Hepatocyte (in vitro differentiated cells): Measurements from ENCODE around the gene NSUN2.

ENCODE experiments used
- EZH2 ChIP-seq: fragments of 200-600 bp; sonication (generic); IDR thresholded peaks from 2 replicates; pipeline ENCODE4 v1.6.1; 2016; ENCODE audit warnings: antibody characterized with exemption, mild to moderate bottlenecking, borderline replicate concordance
- EZH2phosphoT487 ChIP-seq: fragments of 200-600 bp; sonication (generic); IDR thresholded peaks from one replicate; pipeline ENCODE4 v1.6.1; 2018; ENCODE audit warnings: antibody characterized with exemption, mild to moderate bottlenecking, low read depth, moderate library complexity; ENCODE audit not compliant: unreplicated experiment, severe bottlenecking
- TF ChIP-seq, protein P1 (sequence below): fragments of 200-600 bp; sonication (generic); IDR thresholded peaks from 2 replicates; pipeline ENCODE4 v1.5.1; 2016; ENCODE audit warnings: antibody characterized with exemption, mild to moderate bottlenecking; ENCODE audit not compliant: poor library complexity

DNA sequence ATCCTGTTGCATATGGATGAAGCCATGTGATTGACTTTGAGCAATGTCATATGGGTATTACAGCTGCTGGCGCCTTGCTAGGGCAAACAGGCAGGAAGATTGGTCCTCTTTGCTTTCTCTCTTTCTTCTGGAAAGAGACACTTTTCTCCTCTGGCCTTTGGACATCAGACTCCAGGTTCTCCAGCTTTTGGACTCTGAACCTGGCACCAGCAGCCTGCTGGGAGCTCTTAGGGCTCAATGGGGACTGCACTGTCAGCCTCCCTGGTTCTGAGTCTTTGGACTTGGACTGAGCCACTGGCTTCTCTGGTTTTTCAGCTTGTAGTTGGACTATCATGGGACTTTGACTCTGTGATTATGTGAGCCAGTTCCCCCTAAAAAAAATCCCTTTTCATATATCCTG is 45.5 kb upstream of the NSUN2 start:
- TF ChIP-seq, protein P1, sequence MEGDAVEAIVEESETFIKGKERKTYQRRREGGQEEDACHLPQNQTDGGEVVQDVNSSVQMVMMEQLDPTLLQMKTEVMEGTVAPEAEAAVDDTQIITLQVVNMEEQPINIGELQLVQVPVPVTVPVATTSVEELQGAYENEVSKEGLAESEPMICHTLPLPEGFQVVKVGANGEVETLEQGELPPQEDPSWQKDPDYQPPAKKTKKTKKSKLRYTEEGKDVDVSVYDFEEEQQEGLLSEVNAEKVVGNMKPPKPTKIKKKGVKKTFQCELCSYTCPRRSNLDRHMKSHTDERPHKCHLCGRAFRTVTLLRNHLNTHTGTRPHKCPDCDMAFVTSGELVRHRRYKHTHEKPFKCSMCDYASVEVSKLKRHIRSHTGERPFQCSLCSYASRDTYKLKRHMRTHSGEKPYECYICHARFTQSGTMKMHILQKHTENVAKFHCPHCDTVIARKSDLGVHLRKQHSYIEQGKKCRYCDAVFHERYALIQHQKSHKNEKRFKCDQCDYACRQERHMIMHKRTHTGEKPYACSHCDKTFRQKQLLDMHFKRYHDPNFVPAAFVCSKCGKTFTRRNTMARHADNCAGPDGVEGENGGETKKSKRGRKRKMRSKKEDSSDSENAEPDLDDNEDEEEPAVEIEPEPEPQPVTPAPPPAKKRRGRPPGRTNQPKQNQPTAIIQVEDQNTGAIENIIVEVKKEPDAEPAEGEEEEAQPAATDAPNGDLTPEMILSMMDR: no peak
- TF ChIP-seq EZH2 (no peak), EZH2phosphoT487 (no peak)
